Caco-2 (cell line): ENCODE results near the gene MBD1. TPM values are rescaled to one million over a fixed set of nuclear protein-coding genes. Genes with fewer than 3 reads are reported as not detected.

ENCODE experiments used
- BruUV-seq: library from RNA; stranded (reverse); fragments of 400-500 nt; replicated peaks from 2 replicates; lab custom pipeline; 2021; lab: Mats Ljungman, UMichigan
- CTCF ChIA-PET: fragments of 300-600 bp; sonication (Branson Sonifier 250); formaldehyde crosslinking; loops from one replicate; lab custom pipeline; 2022; ENCODE audit warnings: antibody characterized with exemption; lab: Charles Lee
- POLR2A ChIA-PET: fragments of 300-600 bp; sonication (Branson Sonifier 250); formaldehyde crosslinking; loops from one replicate; lab custom pipeline; 2022; ENCODE audit warnings: antibody characterized with exemption; lab: Charles Lee
- DNase-seq, 2 experiments: peaks; one replicate each; pipeline versions ENCODE4 v3.0.0 to v3.0.0-alpha.2; 2020 to 2022
- H3K27me3 ChIP-seq: replicated peaks from 2 replicates; pipeline ENCODE4 v1.6.0; 2011; ENCODE audit warnings: low read length; ENCODE audit not compliant: control insufficient read depth, insufficient read depth
- H3K36me3 ChIP-seq: 2 replicates; pipeline ENCODE4 v1.5.1; 2011; ENCODE audit warnings: low read length; ENCODE audit not compliant: control insufficient read depth, insufficient read depth
- H3K4me1 ChIP-seq: fragments of 250-450 bp; sonication (Bioruptor Pico); 2 replicates; pipeline ENCODE4 v1.5.1; 2020; ENCODE audit warnings: mild to moderate bottlenecking
- H3K4me3 ChIP-seq: 2 replicates; pipeline ENCODE4 v1.5.1; 2011; ENCODE audit warnings: low read depth, mild to moderate bottlenecking, control low read depth, low read length
- H3K9me3 ChIP-seq: fragments of 250-450 bp; sonication (Bioruptor Pico); 2 replicates; pipeline ENCODE4 v1.5.1; 2020; ENCODE audit warnings: mild to moderate bottlenecking, moderate library complexity
- H3K27ac Mint-ChIP-seq: one replicate; pipeline ENCODE4 v1.8.0; 2022; ENCODE audit warnings: mixed read lengths; ENCODE audit not compliant: unreplicated experiment
- H3K27me3 Mint-ChIP-seq: one replicate; pipeline ENCODE4 v1.8.0; 2022; ENCODE audit warnings: mixed read lengths; ENCODE audit not compliant: insufficient read depth, unreplicated experiment
- H3K36me3 Mint-ChIP-seq: one replicate; pipeline ENCODE4 v1.8.0; 2022; ENCODE audit warnings: mild to moderate bottlenecking, mixed read lengths; ENCODE audit not compliant: insufficient read depth, unreplicated experiment
- H3K4me1 Mint-ChIP-seq: one replicate; pipeline ENCODE4 v1.8.0; 2022; ENCODE audit warnings: low read depth, mixed read lengths; ENCODE audit not compliant: unreplicated experiment
- H3K4me3 Mint-ChIP-seq: one replicate; pipeline ENCODE4 v1.8.0; 2022; ENCODE audit warnings: mild to moderate bottlenecking, moderate library complexity, mixed read lengths; ENCODE audit not compliant: unreplicated experiment
- H3K9me3 Mint-ChIP-seq: one replicate; pipeline ENCODE4 v1.8.0; 2022; ENCODE audit warnings: mixed read lengths; ENCODE audit not compliant: unreplicated experiment
- CTCF ChIP-seq, 2 experiments: fragments of 200-600 bp in 1 of 2; IDR thresholded peaks; 1 replicate in 1 of 2; 2 replicates in 1 of 2; pipeline versions ENCODE4 v1.5.1 to v1.8.0; 2011 to 2022; ENCODE audit warnings: antibody characterized with exemption in 1 of 2, control low read depth in 1 of 2, inconsistent platforms in 1 of 2, low read depth in 1 of 2, low read length in 1 of 2, mild to moderate bottlenecking in 1 of 2, moderate library complexity in 1 of 2; ENCODE audit not compliant: insufficient read depth in 1 of 2, severe bottlenecking in 1 of 2, unreplicated experiment in 1 of 2
- intact Hi-C: fragments of 100-400 bp; cut with micrococcal nuclease; formaldehyde crosslinking; loops from one replicate; pipeline ENCODE4 v1.10.0; 2022; ENCODE audit not compliant: unreplicated experiment
- total RNA-seq: library from RNA; stranded (reverse); gene quantifications from 2 replicates; pipeline ENCODE4 v1.2.3, GENCODE V29; 2022

Gene MBD1
- total RNA-seq, 1 experiment from 2014 or later: 34.7 TPM

GRCh38 chr18:50285631-50286321 is 4.5 kb upstream of the MBD1 start:
- Mint-ChIP-seq H3K27ac (peak overlapping the region; percentile 71), H3K36me3 (peaks cover 21% of the 10 kb centered on the region), H3K27me3 (no peaks in the 10 kb centered on the region), H3K9me3 (no peaks in the 10 kb centered on the region), H3K4me3 (peak overlapping the region; percentile 87), H3K4me1 (peaks cover 9% of the 10 kb centered on the region)
- POLR2A ChIA-PET: no interaction called here
- Histone ChIP-seq H3K9me3 (no peaks in the 10 kb centered on the region), H3K4me3 (no peak overlapping the region), H3K36me3 (no peaks in the 10 kb centered on the region; the same call in 1 of the 2 replicates), H3K4me1 (no peaks in the 10 kb centered on the region), H3K27me3 (no peaks in the 10 kb centered on the region)
- intact Hi-C loops: loop anchor here (5.0 kb wide), 1 partner anchor 142 kb away; no protein-coding TSS in a partner anchor
- BruUV-seq: no TSS peak
- CTCF ChIA-PET: no interaction called here
- no peak for DNase-seq
- TF ChIP-seq CTCF (IDR thresholded peaks at IDR 0.05; ENCODE audit: insufficient read depth in 1 of 2, low read depth in 1 of 2, low read length in 1 of 2, severe bottlenecking in 1 of 2, unreplicated experiment in 1 of 2): no peak

- BruUV-seq: no TSS peak
- Histone ChIP-seq H3K27me3 (no peaks in the 10 kb centered on the region), H3K36me3 (no peaks in the 10 kb centered on the region; the same call in none of the 2 replicates), H3K4me3 (no peak overlapping the region), H3K9me3 (no peaks in the 10 kb centered on the region), H3K4me1 (no peaks in the 10 kb centered on the region)
- H3K4me1 Mint-ChIP-seq: peaks cover 16% of the 10 kb centered on the region
- CTCF ChIA-PET: no interaction called here
- no peak for DNase-seq
- no peak overlapping the region for H3K4me3 Mint-ChIP-seq
- POLR2A ChIA-PET: no interaction called here
- no peak for TF ChIP-seq CTCF (IDR thresholded peaks at IDR 0.05; ENCODE audit: insufficient read depth in 1 of 2, low read depth in 1 of 2, low read length in 1 of 2, severe bottlenecking in 1 of 2, unreplicated experiment in 1 of 2)
- peak overlapping the region; percentile 71 for H3K27ac Mint-ChIP-seq
- H3K36me3 Mint-ChIP-seq: peaks cover 21% of the 10 kb centered on the region
- H3K9me3 Mint-ChIP-seq: no peaks in the 10 kb centered on the region
- intact Hi-C loops: loop anchor here (5.0 kb wide), 1 partner anchor 142 kb away; no protein-coding TSS in a partner anchor
- no peaks in the 10 kb centered on the region for H3K27me3 Mint-ChIP-seq
Measured at GRCh38 chr18:50285071-50285470, 3.7 kb upstream of the MBD1 start.

GRCh38 chr18:50284255-50284885 is 3.0 kb upstream of the MBD1 start:
- no peaks in the 10 kb centered on the region for H3K27me3 ChIP-seq
- Mint-ChIP-seq H3K36me3 (peaks cover 21% of the 10 kb centered on the region), H3K4me1 (peaks cover 19% of the 10 kb centered on the region), H3K9me3 (no peaks in the 10 kb centered on the region), H3K4me3 (no peak overlapping the region), H3K27me3 (no peaks in the 10 kb centered on the region), H3K27ac (no peak overlapping the region)
- H3K4me3 ChIP-seq: no peak overlapping the region
- no TSS peak for BruUV-seq
- no peak for TF ChIP-seq CTCF (IDR thresholded peaks at IDR 0.05; ENCODE audit: insufficient read depth in 1 of 2, low read depth in 1 of 2, low read length in 1 of 2, severe bottlenecking in 1 of 2, unreplicated experiment in 1 of 2)
- DNase-seq: no peak
- CTCF ChIA-PET: no interaction called here
- H3K9me3 ChIP-seq: no peaks in the 10 kb centered on the region
- H3K36me3 ChIP-seq: no peaks in the 10 kb centered on the region; the same call in none of the 2 replicates
- POLR2A ChIA-PET: no interaction called here
- intact Hi-C loops: no loop called here
- H3K4me1 ChIP-seq: no peaks in the 10 kb centered on the region
